Measurements from ENCODE around the gene PNPT1.
"Not testable (repeated sequence)": the region's sequence is repeated elsewhere in the genome, so short reads cannot be mapped to it uniquely, and the experiment has no call there.

Gene PNPT1

GRCh38 chr2:55693181-55694125 lies at the start of gene PNPT1:
Gene PNPT1 (minus strand): TSS chr2:55693844. CDS start chr2:55693823, 21 bp downstream.
- peak within 1 kb of the TSS; percentile 77 to 94 (median 84) for H3K9ac ChIP-seq (ENCODE audit: low read length in 5 of 5)
- H3K36me3 ChIP-seq (ENCODE audit: control insufficient read depth in 5 of 5, insufficient read depth in 5 of 5, low read length in 5 of 5), result peaks cover 0 to 7% (median 0%) of the 10 kb centered on the region in 5 donors
- H3K27ac ChIP-seq (ENCODE audit: low read depth, low read length), result no peak within 1 kb of the TSS
- peaks cover 0 to 17% (median 10%) of the 10 kb centered on the region in 5 donors for H3K4me1 ChIP-seq (ENCODE audit: control insufficient read depth in 5 of 5, insufficient read depth in 5 of 5, low read length in 5 of 5)
- peaks cover 0 to 3% (median 0%) of the 10 kb centered on the region in 5 donors for H3K27me3 ChIP-seq (ENCODE audit: control insufficient read depth in 5 of 5, insufficient read depth in 4 of 5, low read length in 5 of 5)
- H3K9me3 ChIP-seq (ENCODE audit: control insufficient read depth in 5 of 5, low read length in 5 of 5), result no peaks in the 10 kb centered on the region
- peak within 1 kb of the TSS; percentile 88 to 97 (median 95) for H3K4me3 ChIP-seq (ENCODE audit: low read depth in 1 of 5, low read length in 5 of 5)

DNA sequence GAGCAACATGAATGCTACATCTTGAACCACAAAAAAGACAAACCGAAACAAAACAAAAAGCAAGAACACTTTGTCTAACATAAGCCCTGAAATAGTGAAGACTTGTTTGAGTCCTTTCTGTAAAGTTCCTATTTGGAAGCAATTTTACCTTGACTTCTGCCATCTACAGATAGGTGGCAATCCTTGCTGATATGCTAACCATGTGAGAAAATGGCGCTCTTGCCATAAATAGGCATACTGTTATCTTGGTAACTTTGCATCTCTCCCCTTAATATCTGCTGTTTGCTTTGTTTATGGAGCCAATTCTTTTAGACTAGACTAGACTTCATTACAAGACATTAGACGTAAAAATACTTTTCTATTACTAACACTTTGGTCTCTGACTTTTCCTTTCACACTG lies 49.4 kb upstream of the PNPT1 start:
- no peak overlapping the region for H3K9ac ChIP-seq (ENCODE audit: low read length in 5 of 5)
- no peaks in the 10 kb centered on the region for H3K9me3 ChIP-seq (ENCODE audit: control insufficient read depth in 5 of 5, low read length in 5 of 5)
- H3K27me3 ChIP-seq (ENCODE audit: control insufficient read depth in 5 of 5, insufficient read depth in 4 of 5, low read length in 5 of 5), result no peaks in the 10 kb centered on the region
- H3K36me3 ChIP-seq (ENCODE audit: control insufficient read depth in 5 of 5, insufficient read depth in 5 of 5, low read length in 5 of 5), result no peaks in the 10 kb centered on the region
- no peak overlapping the region for H3K4me3 ChIP-seq (ENCODE audit: low read depth in 1 of 5, low read length in 5 of 5)
- H3K27ac ChIP-seq (ENCODE audit: low read depth, low read length), result no peak overlapping the region
- H3K4me1 ChIP-seq (ENCODE audit: control insufficient read depth in 5 of 5, insufficient read depth in 5 of 5, low read length in 5 of 5), result no peaks in the 10 kb centered on the region

DNA sequence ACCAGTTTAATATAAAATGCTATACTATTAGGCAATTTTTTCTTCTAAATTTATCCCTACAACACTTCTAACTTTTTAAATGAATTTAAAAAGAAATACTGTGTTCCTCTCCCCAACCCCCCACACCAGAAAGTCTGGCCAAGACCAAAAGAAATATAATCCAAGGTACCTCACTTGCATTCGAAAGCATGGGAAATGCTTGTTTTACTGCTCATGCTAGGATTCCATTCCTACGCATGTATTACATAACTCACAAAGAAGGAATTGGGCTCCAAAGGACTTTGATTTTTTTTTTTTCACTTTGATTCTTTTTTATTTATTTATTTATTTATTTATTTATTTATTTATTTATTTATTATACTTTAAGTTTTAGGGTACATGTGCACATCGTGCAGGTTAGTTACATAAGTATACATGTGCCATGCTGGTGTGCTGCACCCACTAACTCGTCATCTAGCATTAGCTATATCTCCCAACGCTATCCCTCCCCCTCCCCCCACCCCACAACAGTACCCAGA lies 42.4 kb upstream of the PNPT1 start:
- H3K9ac ChIP-seq (ENCODE audit: low read length in 5 of 5); H3K36me3 ChIP-seq (ENCODE audit: control insufficient read depth in 5 of 5, insufficient read depth in 5 of 5, low read length in 5 of 5); H3K4me1 ChIP-seq (ENCODE audit: control insufficient read depth in 5 of 5, insufficient read depth in 5 of 5, low read length in 5 of 5); H3K9me3 ChIP-seq (ENCODE audit: control insufficient read depth in 5 of 5, low read length in 5 of 5); H3K27me3 ChIP-seq (ENCODE audit: control insufficient read depth in 5 of 5, insufficient read depth in 4 of 5, low read length in 5 of 5); H3K4me3 ChIP-seq (ENCODE audit: low read depth in 1 of 5, low read length in 5 of 5); H3K27ac ChIP-seq (ENCODE audit: low read depth, low read length): not testable (repeated sequence)

DNA sequence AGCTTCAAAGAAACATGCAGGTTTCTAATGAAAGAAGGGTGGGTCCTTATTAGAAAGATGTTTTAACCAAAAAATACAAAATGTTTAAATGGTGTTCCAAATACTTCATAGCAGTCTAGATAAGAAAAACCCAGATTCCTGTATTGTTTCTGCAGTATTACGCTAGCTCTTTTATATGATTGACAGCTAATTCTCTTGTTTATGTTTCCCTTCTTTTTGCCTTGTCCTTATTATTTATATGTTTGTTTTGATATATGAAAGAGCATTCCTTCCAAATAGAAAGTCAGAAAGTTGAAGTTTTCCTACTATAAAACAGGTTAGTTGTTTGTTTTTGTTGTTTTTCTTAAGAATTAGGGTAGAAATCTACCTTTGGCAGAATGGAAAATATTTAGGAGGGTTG lies 41.1 kb upstream of the PNPT1 start:
- Histone ChIP-seq H3K36me3 (ENCODE audit: control insufficient read depth in 5 of 5, insufficient read depth in 5 of 5, low read length in 5 of 5) (no peaks in the 10 kb centered on the region), H3K4me3 (ENCODE audit: low read depth in 1 of 5, low read length in 5 of 5) (no peak overlapping the region), H3K27me3 (ENCODE audit: control insufficient read depth in 5 of 5, insufficient read depth in 4 of 5, low read length in 5 of 5) (no peaks in the 10 kb centered on the region), H3K9me3 (ENCODE audit: control insufficient read depth in 5 of 5, low read length in 5 of 5) (no peaks in the 10 kb centered on the region), H3K27ac (ENCODE audit: low read depth, low read length) (no peak overlapping the region), H3K9ac (ENCODE audit: low read length in 5 of 5) (no peak overlapping the region), H3K4me1 (ENCODE audit: control insufficient read depth in 5 of 5, insufficient read depth in 5 of 5, low read length in 5 of 5) (peaks cover 0 to 9% (median 0%) of the 10 kb centered on the region in 5 donors)

DNA sequence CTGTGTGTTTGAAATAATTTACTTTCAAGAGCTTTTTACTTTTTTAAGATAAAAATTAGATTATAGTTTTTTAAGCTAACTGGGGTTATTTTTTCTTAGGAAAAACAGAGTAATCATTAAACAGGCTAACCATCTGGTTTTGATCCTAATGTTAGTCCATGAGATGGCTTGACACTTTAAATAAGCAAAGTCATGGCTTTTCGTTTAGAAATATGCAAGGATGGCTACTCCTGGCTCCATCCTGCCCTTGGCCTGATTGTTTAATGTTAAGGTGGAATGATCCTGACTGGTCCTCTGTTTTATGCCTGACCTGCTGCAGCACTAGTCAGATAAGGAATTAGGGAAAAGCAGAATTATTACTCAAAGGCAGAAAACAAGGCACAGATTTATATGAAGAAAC lies 39.7 kb upstream of the PNPT1 start:
- Histone ChIP-seq H3K27me3 (ENCODE audit: control insufficient read depth in 5 of 5, insufficient read depth in 4 of 5, low read length in 5 of 5) (no peaks in the 10 kb centered on the region), H3K36me3 (ENCODE audit: control insufficient read depth in 5 of 5, insufficient read depth in 5 of 5, low read length in 5 of 5) (no peaks in the 10 kb centered on the region), H3K9me3 (ENCODE audit: control insufficient read depth in 5 of 5, low read length in 5 of 5) (no peaks in the 10 kb centered on the region), H3K4me3 (ENCODE audit: low read depth in 1 of 5, low read length in 5 of 5) (no peak overlapping the region), H3K9ac (ENCODE audit: low read length in 5 of 5) (no peak overlapping the region), H3K4me1 (ENCODE audit: control insufficient read depth in 5 of 5, insufficient read depth in 5 of 5, low read length in 5 of 5) (peaks cover 0 to 20% (median 12%) of the 10 kb centered on the region in 5 donors), H3K27ac (ENCODE audit: low read depth, low read length) (no peak overlapping the region)

- no peaks in the 10 kb centered on the region for H3K27me3 ChIP-seq (ENCODE audit: control insufficient read depth in 5 of 5, insufficient read depth in 4 of 5, low read length in 5 of 5)
- H3K36me3 ChIP-seq (ENCODE audit: control insufficient read depth in 5 of 5, insufficient read depth in 5 of 5, low read length in 5 of 5), result no peaks in the 10 kb centered on the region
- no peak overlapping the region for H3K9ac ChIP-seq (ENCODE audit: low read length in 5 of 5)
- H3K9me3 ChIP-seq (ENCODE audit: control insufficient read depth in 5 of 5, low read length in 5 of 5), result no peaks in the 10 kb centered on the region
- H3K4me3 ChIP-seq (ENCODE audit: low read depth in 1 of 5, low read length in 5 of 5), result no peak overlapping the region
- peaks cover 0 to 23% (median 12%) of the 10 kb centered on the region in 5 donors for H3K4me1 ChIP-seq (ENCODE audit: control insufficient read depth in 5 of 5, insufficient read depth in 5 of 5, low read length in 5 of 5)
- no peak overlapping the region for H3K27ac ChIP-seq (ENCODE audit: low read depth, low read length)
Measured at GRCh38 chr2:55732854-55733253, 39.2 kb upstream of the PNPT1 start.

DNA sequence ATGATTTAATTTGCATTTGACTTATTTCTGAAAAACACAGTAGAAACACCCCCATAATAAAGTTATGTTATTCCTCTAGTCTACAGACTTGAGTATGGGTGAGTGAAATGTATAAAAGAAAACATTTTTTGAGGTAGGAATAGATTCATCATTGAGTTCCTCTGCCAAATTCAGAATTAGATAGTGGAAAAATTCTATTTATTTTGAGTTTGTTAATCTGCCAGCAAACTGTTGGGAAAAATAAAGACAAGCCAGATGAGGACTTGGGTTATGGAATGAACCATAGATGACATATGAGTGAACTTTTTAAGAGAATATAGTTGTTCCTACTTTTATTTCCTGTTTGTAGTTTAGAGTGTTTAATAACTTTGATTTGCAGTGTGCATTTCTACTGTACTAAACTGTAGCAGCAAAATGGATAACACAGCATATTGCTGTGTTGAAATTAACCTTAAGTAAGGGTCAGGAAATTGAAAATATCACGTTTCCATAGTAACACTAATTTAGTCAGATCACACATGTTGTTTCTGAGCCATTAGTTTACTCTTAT lies 35.6 kb upstream of the PNPT1 start:
- Histone ChIP-seq H3K27me3 (ENCODE audit: control insufficient read depth in 5 of 5, insufficient read depth in 4 of 5, low read length in 5 of 5) (no peaks in the 10 kb centered on the region), H3K4me3 (ENCODE audit: low read depth in 1 of 5, low read length in 5 of 5) (no peak overlapping the region), H3K9ac (ENCODE audit: low read length in 5 of 5) (no peak overlapping the region), H3K36me3 (ENCODE audit: control insufficient read depth in 5 of 5, insufficient read depth in 5 of 5, low read length in 5 of 5) (no peaks in the 10 kb centered on the region), H3K4me1 (ENCODE audit: control insufficient read depth in 5 of 5, insufficient read depth in 5 of 5, low read length in 5 of 5) (peaks cover 0 to 23% (median 12%) of the 10 kb centered on the region in 5 donors), H3K27ac (ENCODE audit: low read depth, low read length) (no peak overlapping the region), H3K9me3 (ENCODE audit: control insufficient read depth in 5 of 5, low read length in 5 of 5) (no peaks in the 10 kb centered on the region)

- no peak overlapping the region for H3K27ac ChIP-seq (ENCODE audit: low read depth, low read length)
- H3K27me3 ChIP-seq (ENCODE audit: control insufficient read depth in 5 of 5, insufficient read depth in 4 of 5, low read length in 5 of 5), result no peaks in the 10 kb centered on the region
- no peaks in the 10 kb centered on the region for H3K4me1 ChIP-seq (ENCODE audit: control insufficient read depth in 5 of 5, insufficient read depth in 5 of 5, low read length in 5 of 5)
- no peaks in the 10 kb centered on the region for H3K9me3 ChIP-seq (ENCODE audit: control insufficient read depth in 5 of 5, low read length in 5 of 5)
- H3K9ac ChIP-seq (ENCODE audit: low read length in 5 of 5), result no peak overlapping the region
- H3K36me3 ChIP-seq (ENCODE audit: control insufficient read depth in 5 of 5, insufficient read depth in 5 of 5, low read length in 5 of 5), result no peaks in the 10 kb centered on the region
- H3K4me3 ChIP-seq (ENCODE audit: low read depth in 1 of 5, low read length in 5 of 5), result no peak overlapping the region
Measured at GRCh38 chr2:55721596-55722215, 28.1 kb upstream of the PNPT1 start.

DNA sequence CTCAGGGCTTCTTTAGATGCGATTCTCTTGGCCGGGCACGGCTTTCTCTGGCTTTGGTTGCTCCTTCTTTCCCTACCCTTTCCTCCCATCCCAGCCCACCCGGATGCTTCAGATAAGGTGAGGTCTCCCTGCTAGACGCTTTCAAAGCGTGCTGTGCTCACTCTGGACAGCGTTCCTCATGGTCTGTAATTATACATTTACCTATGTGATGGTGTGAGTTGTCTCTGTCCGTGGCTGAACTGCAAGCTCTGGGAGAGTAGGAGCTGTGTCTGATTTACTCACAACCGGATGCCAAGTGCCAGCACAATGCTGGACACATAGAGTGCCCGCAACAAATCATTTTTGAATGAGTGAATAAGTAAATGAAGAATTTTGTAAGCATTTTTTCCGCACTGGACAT lies 26.8 kb upstream of the PNPT1 start:
- Histone ChIP-seq H3K36me3 (ENCODE audit: control insufficient read depth in 5 of 5, insufficient read depth in 5 of 5, low read length in 5 of 5) (no peaks in the 10 kb centered on the region), H3K9me3 (ENCODE audit: control insufficient read depth in 5 of 5, low read length in 5 of 5) (no peaks in the 10 kb centered on the region), H3K4me1 (ENCODE audit: control insufficient read depth in 5 of 5, insufficient read depth in 5 of 5, low read length in 5 of 5) (no peaks in the 10 kb centered on the region), H3K4me3 (ENCODE audit: low read depth in 1 of 5, low read length in 5 of 5) (no peak overlapping the region), H3K27ac (ENCODE audit: low read depth, low read length) (no peak overlapping the region), H3K27me3 (ENCODE audit: control insufficient read depth in 5 of 5, insufficient read depth in 4 of 5, low read length in 5 of 5) (no peaks in the 10 kb centered on the region), H3K9ac (ENCODE audit: low read length in 5 of 5) (no peak overlapping the region)

DNA sequence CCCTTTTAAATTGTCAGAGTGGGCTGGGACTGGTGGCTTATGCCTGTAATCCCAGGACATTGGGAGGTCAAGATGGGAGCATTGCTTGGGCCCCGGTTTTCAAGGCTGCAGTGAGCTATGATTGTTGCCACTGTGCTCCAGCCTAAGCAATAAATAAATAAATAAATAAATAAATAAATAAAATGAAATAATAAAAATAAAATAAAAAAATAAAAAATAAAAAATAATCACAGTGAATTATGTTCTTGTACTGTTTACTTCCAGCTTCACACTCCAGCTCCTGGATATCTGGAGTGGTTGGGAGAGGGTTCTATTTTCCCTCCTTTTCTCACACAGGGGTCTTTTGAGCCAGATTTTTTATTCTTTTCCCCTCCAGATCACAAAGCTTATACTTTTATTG lies 26.2 kb upstream of the PNPT1 start:
- Histone ChIP-seq H3K36me3 (ENCODE audit: control insufficient read depth in 5 of 5, insufficient read depth in 5 of 5, low read length in 5 of 5) (no peaks in the 10 kb centered on the region), H3K27me3 (ENCODE audit: control insufficient read depth in 5 of 5, insufficient read depth in 4 of 5, low read length in 5 of 5) (no peaks in the 10 kb centered on the region), H3K9me3 (ENCODE audit: control insufficient read depth in 5 of 5, low read length in 5 of 5) (no peaks in the 10 kb centered on the region), H3K4me1 (ENCODE audit: control insufficient read depth in 5 of 5, insufficient read depth in 5 of 5, low read length in 5 of 5) (no peaks in the 10 kb centered on the region), H3K27ac (ENCODE audit: low read depth, low read length) (no peak overlapping the region), H3K9ac (ENCODE audit: low read length in 5 of 5) (no peak overlapping the region), H3K4me3 (ENCODE audit: low read depth in 1 of 5, low read length in 5 of 5) (no peak overlapping the region)
